A549 (cell line): ENCODE results near the gene PPM1M. TPM values are rescaled to one million over a fixed set of nuclear protein-coding genes. Genes with fewer than 3 reads are reported as not detected.
A peak's percentile ranks its signal among the peaks of the same experiment; 100 is the strongest.

Experiments used
- ATAC-seq, 2 experiments: fragments of 200-7000 bp in 1 of 2; fragments of >200 bp in 1 of 2; cut with Nextera tagmentation in 1 of 2; cut with Tn5 transposase in 1 of 2; 3 replicates each; pipeline versions ENCODE4 v1.8.0 to v1.9.1; 2018 to 2020; ENCODE audit warnings: mild to moderate bottlenecking in 1 of 2, moderate library complexity in 1 of 2
- CTCF ChIA-PET: fragments of 300-600 bp; sonication (Branson Sonifier 250); formaldehyde crosslinking; extraction: SDS; loops from one replicate; lab custom pipeline; 2021; ENCODE audit warnings: antibody characterized with exemption, inconsistent platforms; lab: Yijun Ruan, JAX
- POLR2A ChIA-PET: fragments of 350-600 bp; formaldehyde crosslinking; extraction: SDS; loops from one replicate; lab custom pipeline; 2021; ENCODE audit warnings: antibody characterized with exemption, inconsistent platforms; lab: Yijun Ruan, JAX
- DNase-seq, 2 experiments: peaks; one replicate each; pipeline versions ENCODE4 v3.0.0 to v3.0.0-alpha.2; 2011 to 2016; ENCODE audit warnings: low read depth in 1 of 2, low spot score in 1 of 2
- FAIRE-seq: peaks from 2 replicates; lab custom pipeline; 2011; peaks lifted over from hg19 to GRCh38; lab: Jason Lieb, UNC
- H3K27ac ChIP-seq, 2 experiments: fragments of >200 bp; sonication (Bioruptor Twin); formaldehyde crosslinking; 3 replicates each; pipeline ENCODE4 v1.5.1; 2016 to 2017
- H3K4me1 ChIP-seq: fragments of >200 bp; sonication (Bioruptor Twin); formaldehyde crosslinking; 3 replicates; pipeline ENCODE4 v1.6.1; 2016
- H3K4me2 ChIP-seq: fragments of >200 bp; sonication (Bioruptor Twin); formaldehyde crosslinking; 3 replicates; pipeline ENCODE4 v1.6.1; 2016
- H3K4me3 ChIP-seq: fragments of >200 bp; sonication (Bioruptor Twin); formaldehyde crosslinking; 3 replicates; pipeline ENCODE4 v1.5.1; 2016
- H3K9me3 ChIP-seq: fragments of >200 bp; sonication (Bioruptor Twin); formaldehyde crosslinking; 3 replicates; pipeline ENCODE4 v1.6.1; 2016
- CBX8 ChIP-seq: fragments of 200-600 bp; sonication (generic); IDR thresholded peaks from 2 replicates; pipeline ENCODE4 v1.6.1; 2016
- ESRRA ChIP-seq: fragments of 150-350 bp; IDR thresholded peaks from 2 replicates; pipeline ENCODE4 v1.6.1; 2014; ENCODE audit warnings: mild to moderate bottlenecking, low read length, borderline replicate concordance
- FOSB ChIP-seq: fragments of 250-450 bp; sonication (Bioruptor Pico); IDR thresholded peaks from 2 replicates; pipeline ENCODE4 v1.5.0; 2020; ENCODE audit warnings: mild to moderate bottlenecking, moderate library complexity
- FOSL2 ChIP-seq, 2 experiments: fragments of 450-650 bp in 1 of 2; fragments of >200 bp in 1 of 2; sonication (Bioruptor Twin) in 1 of 2; formaldehyde crosslinking; IDR thresholded peaks; 2 replicates each; pipeline versions ENCODE4 v1.5.0 to v1.6.1; 2016 to 2020; ENCODE audit warnings: mild to moderate bottlenecking in 1 of 2, moderate library complexity in 1 of 2
- GATA3 ChIP-seq: IDR thresholded peaks from 2 replicates; pipeline ENCODE4 v1.6.1; 2012; ENCODE audit warnings: borderline replicate concordance
- HOXB13 ChIP-seq: fragments of 250-450 bp; sonication (Bioruptor Pico); IDR thresholded peaks from 2 replicates; pipeline ENCODE4 v1.5.0; 2020; ENCODE audit warnings: low read depth, mild to moderate bottlenecking, moderate library complexity
- HOXB5 ChIP-seq: fragments of 250-450 bp; sonication (Bioruptor Pico); IDR thresholded peaks from 2 replicates; pipeline ENCODE4 v1.5.0; 2020; ENCODE audit warnings: mild to moderate bottlenecking, moderate library complexity
- MAFK ChIP-seq: fragments of 450-650 bp; IDR thresholded peaks from 2 replicates; pipeline ENCODE4 v1.6.1; 2014; ENCODE audit not compliant: partially characterized antibody
- POLR2A ChIP-seq: IDR thresholded peaks from 2 replicates; pipeline ENCODE4 v1.6.1; 2012; ENCODE audit warnings: mild to moderate bottlenecking, low read length
- RAD21 ChIP-seq, 2 experiments: fragments of >200 bp in 1 of 2; sonication (Bioruptor Twin) in 1 of 2; formaldehyde crosslinking in 1 of 2; IDR thresholded peaks in 1 of 2; conservative IDR thresholded peaks in 1 of 2; 2 replicates in 1 of 2; 3 replicates in 1 of 2; pipeline ENCODE4 v1.6.1; 2012 to 2018; ENCODE audit warnings: inconsistent platforms in 1 of 2
- RARB ChIP-seq: fragments of 250-450 bp; sonication (Bioruptor Pico); IDR thresholded peaks from 2 replicates; pipeline ENCODE4 v1.8.0; 2021; ENCODE audit warnings: mild to moderate bottlenecking, moderate library complexity
- RFX5 ChIP-seq: fragments of 450-650 bp; IDR thresholded peaks from 2 replicates; pipeline ENCODE4 v1.7.1; 2014; ENCODE audit warnings: antibody characterized with exemption, mild to moderate bottlenecking, moderate library complexity
- RNF2 ChIP-seq: fragments of 200-600 bp; sonication (generic); IDR thresholded peaks from 2 replicates; pipeline ENCODE4 v1.6.1; 2016; ENCODE audit warnings: low read depth, mild to moderate bottlenecking, antibody characterized with exemption, moderate library complexity, borderline replicate concordance
- SMC3 ChIP-seq: fragments of >200 bp; sonication (Bioruptor Twin); formaldehyde crosslinking; IDR thresholded peaks from 3 replicates; pipeline ENCODE4 v1.6.1; 2018; ENCODE audit warnings: inconsistent platforms
- WGBS: methylation state at CpG from one replicate; pipeline ENCODE4 v1.1.6; 2017; ENCODE audit errors: missing lambda C conversion rate; 5-methylcytosine and 5-hydroxymethylcytosine counted together
- polyA plus RNA-seq, 4 experiments: library from polyadenylated mRNA; depleted of rRNA in 3 of 4; stranded (reverse); fragments of >200 nt; fragmentation: RNase III in 1 of 4; extraction: RNeasy Plus Mini Kit Qiagen cat#74134 plus additional on column Dnase treatment in 1 of 4; gene quantifications; 2 replicates in 3 of 4; 3 replicates in 1 of 4; pipeline ENCODE4 v1.2.3, GENCODE V29; 2011 to 2017
- TF ChIP-seq, protein P1 (sequence below): IDR thresholded peaks from 2 replicates; pipeline ENCODE4 v1.6.1; 2012
- TF ChIP-seq, protein P2 (sequence below): fragments of >200 bp; sonication (Bioruptor Twin); formaldehyde crosslinking; IDR thresholded peaks from 2 replicates; pipeline ENCODE4 v1.6.1; 2016

The PPM1M gene
- polyA plus RNA-seq, 2 of the 4 experiments (the other 2 are of a cell fraction): 5.9 to 6.3 TPM

DNA sequence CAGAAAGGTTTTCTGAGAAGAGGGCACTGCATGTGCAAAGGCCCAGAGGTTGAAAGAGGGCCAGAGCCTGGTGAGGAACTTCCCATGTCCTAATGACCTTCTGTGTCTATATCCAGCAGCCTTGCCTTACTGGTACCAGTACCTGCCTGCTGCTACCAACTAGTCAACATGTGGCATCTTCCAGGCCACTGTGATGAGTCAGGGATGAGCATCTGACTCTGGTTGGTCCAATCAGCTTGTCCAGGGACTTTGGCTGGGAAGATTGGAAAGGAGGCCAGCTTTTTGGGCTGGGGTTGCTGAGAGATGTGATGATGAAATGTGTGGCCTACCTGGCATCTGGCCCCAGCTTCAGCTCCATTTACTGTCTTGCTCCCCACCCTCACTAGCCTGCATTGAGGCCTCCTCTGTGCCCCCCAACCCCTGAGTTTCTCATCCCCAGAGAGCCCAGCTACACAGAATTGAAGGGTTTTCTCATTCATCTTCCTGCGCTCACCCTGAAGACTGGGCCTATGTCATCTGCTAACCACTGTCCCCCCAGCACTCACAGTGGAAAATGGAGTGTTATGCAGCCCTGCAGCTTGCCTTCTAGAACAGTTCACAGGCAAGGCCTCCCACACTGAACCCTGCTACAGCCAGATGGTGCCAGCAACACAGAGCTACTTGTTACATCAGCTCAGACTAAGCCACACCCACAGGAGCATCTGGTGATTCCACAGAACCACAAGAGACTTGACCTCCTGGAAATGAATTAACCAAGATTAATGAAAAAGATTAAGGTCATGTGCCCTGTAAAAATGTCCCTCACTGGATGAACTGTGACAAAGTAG, 5.3 kb upstream of the PPM1M start:
- FAIRE-seq (no peak), DNase-seq (peak in 1 of 2 experiments; percentile 49), ATAC-seq (0 out of 6 replicates have a peak, but pooled peaks of 1 of the 2 experiments have one; percentile 7)
- peaks cover 37% of the 10 kb centered on the region for H3K4me1 ChIP-seq
- H3K4me3 ChIP-seq: peak overlapping the region; percentile 96
- ChIA-PET POLR2A (interaction anchor here (1.4 kb wide), 1 partner anchor 38 kb away, joined by 7 read pairs; the partner anchor contains the start of gene WDR82), CTCF (interaction anchor here (0.7 to 1.8 kb wide), 5 partner anchors 9 to 207 kb away, joined by 3 to 10 read pairs (median 4); no protein-coding TSS in a partner anchor)
- WGBS: 100% methylated on average over 1 of the region's 1 CpG
- peak overlapping the region; percentile 98; a peak in 3 of 6 replicates for H3K27ac ChIP-seq
- no peaks in the 10 kb centered on the region for H3K9me3 ChIP-seq
- TF ChIP-seq RARB (CRISPR knock-in tag): no peak
- no peak for TF ChIP-seq FOSL2 (IDR thresholded peaks at IDR 0.05)
- 0 out of 2 replicates have a peak, but pooled peaks have one; percentile 12 for TF ChIP-seq FOSL2 (CRISPR knock-in tag; IDR thresholded peaks at IDR 0.05)
- peak overlapping the region; percentile 79 for H3K4me2 ChIP-seq

DNA sequence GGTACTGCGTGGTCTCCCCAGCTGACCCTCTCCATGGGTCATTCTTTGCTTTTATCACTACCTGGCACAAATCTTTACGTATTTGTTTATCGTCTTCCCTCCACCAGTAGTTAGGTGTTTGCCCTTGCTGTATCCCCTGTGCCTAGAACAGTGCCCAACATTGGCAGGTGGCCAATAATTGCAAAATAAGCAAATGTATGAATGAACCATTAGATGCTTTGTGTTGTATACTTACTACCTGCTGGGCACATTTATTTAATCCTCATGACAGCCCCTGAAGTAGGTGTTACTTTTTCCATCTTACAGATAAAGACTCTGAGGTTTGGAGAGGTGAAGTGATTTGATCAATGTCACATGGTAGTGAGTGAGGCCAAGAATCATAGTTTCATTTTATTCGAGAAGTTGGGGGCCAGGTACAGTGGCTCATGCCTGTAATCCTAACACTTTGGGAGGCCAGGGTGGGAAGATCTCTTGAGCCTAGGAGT, 4.6 kb upstream of the PPM1M start:
- ATAC-seq: no peak
- no peak overlapping the region for H3K27ac ChIP-seq
- CTCF ChIA-PET: interaction anchor here (0.7 to 1.8 kb wide), 5 partner anchors 10 to 206 kb away, joined by 3 to 10 read pairs (median 4); no protein-coding TSS in a partner anchor

DNA sequence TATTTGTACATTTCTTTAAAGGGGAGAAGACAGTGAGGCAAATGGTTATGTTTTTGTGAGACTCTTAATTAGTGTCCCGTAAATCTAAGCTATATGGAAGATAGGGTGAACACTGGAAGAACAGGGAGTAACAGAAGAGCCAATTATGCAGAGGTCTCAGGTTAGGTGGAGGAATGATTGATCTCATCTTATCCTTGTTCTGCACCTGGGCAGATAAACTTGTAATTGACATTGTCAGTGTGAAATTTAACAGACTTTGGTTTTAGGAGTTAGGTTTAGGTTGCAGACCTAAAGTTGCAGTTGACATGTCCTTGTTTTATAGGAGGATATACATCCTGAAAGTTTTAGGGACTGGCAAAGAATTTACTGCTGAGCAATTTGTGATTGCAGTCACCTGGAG, 3.5 kb upstream of the PPM1M start:
- H3K4me3 ChIP-seq: no peak overlapping the region
- DNase-seq (no peak), ATAC-seq (no peak), FAIRE-seq (no peak)
- H3K4me2 ChIP-seq: no peak overlapping the region
- TF ChIP-seq FOSB (CRISPR knock-in tag) (no peak), RFX5 (no peak), POLR2A (no peak), GATA3 (no peak), SMC3 (no peak), ESRRA (no peak)
- TF ChIP-seq, protein P1, sequence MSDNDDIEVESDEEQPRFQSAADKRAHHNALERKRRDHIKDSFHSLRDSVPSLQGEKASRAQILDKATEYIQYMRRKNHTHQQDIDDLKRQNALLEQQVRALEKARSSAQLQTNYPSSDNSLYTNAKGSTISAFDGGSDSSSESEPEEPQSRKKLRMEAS: no peak
- TF ChIP-seq, protein P2, sequence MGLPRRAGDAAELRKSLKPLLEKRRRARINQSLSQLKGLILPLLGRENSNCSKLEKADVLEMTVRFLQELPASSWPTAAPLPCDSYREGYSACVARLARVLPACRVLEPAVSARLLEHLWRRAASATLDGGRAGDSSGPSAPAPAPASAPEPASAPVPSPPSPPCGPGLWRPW: no peak
- H3K9me3 ChIP-seq: no peaks in the 10 kb centered on the region
- H3K27ac ChIP-seq: no peak overlapping the region
- ChIA-PET POLR2A (interaction anchor here (0.7 kb wide), 1 partner anchor 9 kb away, joined by 3 read pairs; no protein-coding TSS in a partner anchor), CTCF (interaction anchor here (0.8 kb wide), 1 partner anchor 22 kb away, joined by 3 read pairs; no protein-coding TSS in a partner anchor)
- H3K4me1 ChIP-seq: peaks cover 28% of the 10 kb centered on the region
- WGBS: 96% methylated on average over 1 of the region's 1 CpG

More for the DNA sequence above, 4.6 kb upstream of the PPM1M start:
- TF ChIP-seq HOXB5 (CRISPR knock-in tag): no peak
- TF ChIP-seq MAFK: no peak
- TF ChIP-seq RNF2: no peak
- no peak for TF ChIP-seq CBX8
- TF ChIP-seq RAD21 (conservative IDR thresholded peaks at IDR 0.05 in 1 of 2, IDR thresholded peaks at IDR 0.05 in 1 of 2): no peak
- no peak for TF ChIP-seq HOXB13
- no peak for DNase-seq
- Histone ChIP-seq H3K4me1 (peaks cover 38% of the 10 kb centered on the region), H3K4me3 (no peak overlapping the region), H3K9me3 (no peaks in the 10 kb centered on the region), H3K4me2 (no peak overlapping the region)
- POLR2A ChIA-PET: interaction anchor here (1.4 kb wide), 1 partner anchor 38 kb away, joined by 7 read pairs; the partner anchor contains the start of gene WDR82
- no peak for FAIRE-seq
- 94% methylated on average over 4 of the region's 4 CpGs for WGBS
